Left ventricle myocardium inferior (tissue), 1 donor: ENCODE results near the gene WDR46. TPM values are rescaled to one million over a fixed set of nuclear protein-coding genes. Genes with fewer than 3 reads are reported as not detected.
A peak's percentile ranks its signal among the peaks of the same experiment; 100 is the strongest.

Experiments used
- DNase-seq: peaks from one replicate; pipeline ENCODE4 v3.0.0-alpha.2; 2020
- H3K27ac ChIP-seq: fragments of 200-600 bp; replicated peaks from 2 replicates; pipeline ENCODE4 v1.8.0; 2021
- H3K27me3 ChIP-seq: fragments of 200-600 bp; 2 replicates; pipeline ENCODE4 v1.8.0; 2021; ENCODE audit warnings: low read depth
- H3K36me3 ChIP-seq: fragments of 200-600 bp; 2 replicates; pipeline ENCODE4 v1.8.0; 2021
- H3K4me1 ChIP-seq: fragments of 200-600 bp; 2 replicates; pipeline ENCODE4 v1.8.0; 2021
- H3K4me3 ChIP-seq: fragments of 200-600 bp; 2 replicates; pipeline ENCODE4 v1.8.0; 2021; ENCODE audit warnings: mild to moderate bottlenecking, moderate library complexity
- H3K9me3 ChIP-seq: fragments of 200-600 bp; replicated peaks from 2 replicates; pipeline ENCODE4 v1.8.0; 2021
- CTCF ChIP-seq: fragments of 200-600 bp; IDR thresholded peaks from 2 replicates; pipeline ENCODE4 v1.8.0; 2021; ENCODE audit warnings: antibody characterized with exemption, mild to moderate bottlenecking, borderline replicate concordance
- intact Hi-C: fragments of 100-400 bp; cut with micrococcal nuclease; formaldehyde crosslinking; loops from one replicate; pipeline ENCODE4 v1.11.0; 2022
- total RNA-seq: library from RNA; stranded (reverse); fragmentation: NEBNext Ultra II Directional; extraction: Animal tissue kit (Norgen Biotek cat#: 25700); gene quantifications from one replicate; pipeline ENCODE4 v1.2.1, GENCODE V29; 2021
- donor health status: DM: no; HTN: yes; CAD: no; lungs with severe emphysema.

WDR46 gene
- total RNA-seq, 1 donor from 2014 or later = 13.3 TPM

- no peak overlapping the region for H3K27ac ChIP-seq
- no peaks in the 10 kb centered on the region for H3K9me3 ChIP-seq
- TF ChIP-seq CTCF = no peak
- H3K27me3 ChIP-seq = no peaks in the 10 kb centered on the region
- no peak for DNase-seq
- peaks cover 71% of the 10 kb centered on the region for H3K36me3 ChIP-seq
- H3K4me1 ChIP-seq = no peaks in the 10 kb centered on the region
- H3K4me3 ChIP-seq = no peak overlapping the region
- intact Hi-C loops = no loop called here
Measured at GRCh38 chr6:33259032-33259431, 30.0 kb downstream of the WDR46 start.

GRCh38 chr6:33254591-33254990, 34.4 kb downstream of the WDR46 start:
- intact Hi-C loops = no loop called here
- no peaks in the 10 kb centered on the region for H3K27me3 ChIP-seq
- H3K36me3 ChIP-seq = peaks cover 54% of the 10 kb centered on the region
- no peak overlapping the region for H3K27ac ChIP-seq
- H3K4me1 ChIP-seq = peaks cover 14% of the 10 kb centered on the region
- no peak for DNase-seq
- TF ChIP-seq CTCF = no peak
- no peaks in the 10 kb centered on the region for H3K9me3 ChIP-seq
- H3K4me3 ChIP-seq = no peak overlapping the region

GRCh38 chr6:33252759-33253158, 36.3 kb downstream of the WDR46 start:
- Histone ChIP-seq H3K27me3 (no peaks in the 10 kb centered on the region), H3K9me3 (no peaks in the 10 kb centered on the region), H3K27ac (no peak overlapping the region), H3K4me1 (peaks cover 28% of the 10 kb centered on the region), H3K36me3 (peaks cover 38% of the 10 kb centered on the region), H3K4me3 (no peak overlapping the region)
- intact Hi-C loops = no loop called here
- no peak for DNase-seq
- no peak for TF ChIP-seq CTCF

GRCh38 chr6:33251395-33252012, 37.5 kb downstream of the WDR46 start:
- Histone ChIP-seq H3K27ac (no peak overlapping the region), H3K27me3 (no peaks in the 10 kb centered on the region), H3K4me1 (peaks cover 30% of the 10 kb centered on the region), H3K4me3 (no peak overlapping the region), H3K9me3 (no peaks in the 10 kb centered on the region), H3K36me3 (peaks cover 25% of the 10 kb centered on the region)
- DNase-seq = no peak
- TF ChIP-seq CTCF = no peak
- intact Hi-C loops = no loop called here

- H3K27ac ChIP-seq = peak overlapping the region; percentile 96
- no peak for TF ChIP-seq CTCF
Measured at GRCh38 chr6:33250731-33251130, 38.3 kb downstream of the WDR46 start.

More at GRCh38 chr6:33250731-33251130, 38.3 kb downstream of the WDR46 start:
- no peak overlapping the region for H3K4me3 ChIP-seq
- H3K4me1 ChIP-seq = peaks cover 30% of the 10 kb centered on the region
- no peaks in the 10 kb centered on the region for H3K9me3 ChIP-seq
- intact Hi-C loops = no loop called here
- no peak for DNase-seq
- no peaks in the 10 kb centered on the region for H3K27me3 ChIP-seq
- H3K36me3 ChIP-seq = peaks cover 23% of the 10 kb centered on the region
